BE2C (cell line): ENCODE data around the gene ATG4A.

ENCODE experiments used
- DNase-seq: peaks from one replicate; pipeline ENCODE4 v3.0.0-alpha.2; 2020
- H3K27me3 ChIP-seq: fragments of 250-450 bp; sonication (Bioruptor Pico); 2 replicates; pipeline ENCODE4 v1.5.1; 2020; ENCODE audit warnings: mild to moderate bottlenecking
- H3K36me3 ChIP-seq: fragments of 250-450 bp; sonication (Bioruptor Pico); 2 replicates; pipeline ENCODE4 v1.5.1; 2020; ENCODE audit warnings: mild to moderate bottlenecking
- H3K4me1 ChIP-seq: fragments of 250-450 bp; sonication (Bioruptor Pico); 2 replicates; pipeline ENCODE4 v1.5.1; 2020
- H3K4me3 ChIP-seq: 2 replicates; pipeline ENCODE4 v1.5.1; 2011; ENCODE audit warnings: low read depth, low read length
- H3K9me3 ChIP-seq: fragments of 250-450 bp; sonication (Bioruptor Pico); 2 replicates; pipeline ENCODE4 v1.5.1; 2020
- CTCF ChIP-seq: IDR thresholded peaks from 2 replicates; pipeline ENCODE4 v1.5.1; 2012; ENCODE audit warnings: mild to moderate bottlenecking, low read depth, low read length

ATG4A gene

GRCh38 chrX:108105473-108105872 lies 13.9 kb downstream of the ATG4A start:
- no peaks in the 10 kb centered on the region for H3K9me3 ChIP-seq
- no peak for TF ChIP-seq CTCF
- no peaks in the 10 kb centered on the region for H3K4me1 ChIP-seq
- no peaks in the 10 kb centered on the region for H3K36me3 ChIP-seq
- no peak for DNase-seq
- H3K4me3 ChIP-seq, result no peak overlapping the region
- H3K27me3 ChIP-seq, result no peaks in the 10 kb centered on the region

- TF ChIP-seq CTCF, result no peak
- Histone ChIP-seq H3K4me3 (no peak overlapping the region), H3K4me1 (no peaks in the 10 kb centered on the region), H3K9me3 (no peaks in the 10 kb centered on the region), H3K27me3 (no peaks in the 10 kb centered on the region), H3K36me3 (no peaks in the 10 kb centered on the region)
- DNase-seq, result no peak
These were observed 23.0 kb downstream of the ATG4A start for GRCh38 chrX:108114541-108114940.

- Histone ChIP-seq H3K9me3 (no peaks in the 10 kb centered on the region), H3K27me3 (no peaks in the 10 kb centered on the region), H3K4me1 (no peaks in the 10 kb centered on the region), H3K36me3 (no peaks in the 10 kb centered on the region), H3K4me3 (no peak overlapping the region)
- TF ChIP-seq CTCF, result no peak
- DNase-seq, result no peak
These were observed 26.4 kb downstream of the ATG4A start for GRCh38 chrX:108117988-108118387.

GRCh38 chrX:108121291-108121690 lies 29.7 kb downstream of the ATG4A start:
- H3K36me3 ChIP-seq, result no peaks in the 10 kb centered on the region
- H3K27me3 ChIP-seq, result no peaks in the 10 kb centered on the region
- no peak for TF ChIP-seq CTCF
- no peaks in the 10 kb centered on the region for H3K9me3 ChIP-seq
- no peaks in the 10 kb centered on the region for H3K4me1 ChIP-seq
- H3K4me3 ChIP-seq, result no peak overlapping the region
- no peak for DNase-seq

- Histone ChIP-seq H3K36me3 (no peaks in the 10 kb centered on the region), H3K4me1 (no peaks in the 10 kb centered on the region), H3K9me3 (no peaks in the 10 kb centered on the region), H3K4me3 (no peak overlapping the region), H3K27me3 (no peaks in the 10 kb centered on the region)
- no peak for TF ChIP-seq CTCF
- no peak for DNase-seq
These were observed 31.2 kb downstream of the ATG4A start for GRCh38 chrX:108122748-108123147.

GRCh38 chrX:108123591-108124366 lies 32.2 kb downstream of the ATG4A start:
- DNase-seq, result no peak
- TF ChIP-seq CTCF, result no peak

More at GRCh38 chrX:108123591-108124366, 32.2 kb downstream of the ATG4A start:
- Histone ChIP-seq H3K4me1 (no peaks in the 10 kb centered on the region), H3K9me3 (no peaks in the 10 kb centered on the region), H3K4me3 (no peak overlapping the region), H3K36me3 (no peaks in the 10 kb centered on the region), H3K27me3 (no peaks in the 10 kb centered on the region)
